ENCODE data around the gene ATP2C2. TPM values are rescaled to one million over a fixed set of nuclear protein-coding genes. Genes with fewer than 3 reads are reported as not detected.

ATP2C2 gene
- total RNA-seq, 1 donor: not detected

DNA sequence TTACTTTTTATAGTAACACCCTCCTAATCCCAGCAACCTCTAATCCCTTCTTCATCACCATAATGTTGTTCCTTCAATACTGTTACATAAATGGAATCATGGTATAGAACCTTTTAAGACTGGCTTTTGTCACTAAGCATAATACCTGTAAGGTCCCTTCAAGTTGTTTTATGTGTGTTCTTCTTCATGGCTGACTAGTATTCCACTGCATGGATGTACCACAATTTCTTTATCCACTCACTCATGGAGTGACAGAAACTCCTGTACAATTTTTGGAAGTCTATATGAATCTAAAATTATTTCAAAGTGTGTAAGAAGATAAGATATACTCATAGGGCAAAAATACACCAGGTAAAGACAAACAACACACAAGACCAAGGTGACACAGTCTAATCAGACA is 99.4 kb downstream of the ATP2C2 start:
- Histone ChIP-seq H3K4me3 (ENCODE audit: insufficient read depth, low read length) (no peak overlapping the region), H2AFZ (ENCODE audit: low read length) (no peak overlapping the region), H3K27me3 (ENCODE audit: insufficient read depth, low read length) (no peaks in the 10 kb centered on the region), H4K20me1 (ENCODE audit: insufficient read depth, low read length) (peaks cover 10% of the 10 kb centered on the region), H3K36me3 (ENCODE audit: insufficient read depth, low read length) (peaks cover 31% of the 10 kb centered on the region), H3K4me2 (ENCODE audit: insufficient read depth, low read length) (no peak overlapping the region), H3K27ac (ENCODE audit: low read depth, low read length) (no peak overlapping the region), H3K9me3 (ENCODE audit: low read depth, low read length) (no peaks in the 10 kb centered on the region), H3K79me2 (ENCODE audit: insufficient read depth, low read length) (peaks cover 17% of the 10 kb centered on the region), H3K4me1 (ENCODE audit: insufficient read depth, low read length) (no peaks in the 10 kb centered on the region)
- TF ChIP-seq, protein P1, sequence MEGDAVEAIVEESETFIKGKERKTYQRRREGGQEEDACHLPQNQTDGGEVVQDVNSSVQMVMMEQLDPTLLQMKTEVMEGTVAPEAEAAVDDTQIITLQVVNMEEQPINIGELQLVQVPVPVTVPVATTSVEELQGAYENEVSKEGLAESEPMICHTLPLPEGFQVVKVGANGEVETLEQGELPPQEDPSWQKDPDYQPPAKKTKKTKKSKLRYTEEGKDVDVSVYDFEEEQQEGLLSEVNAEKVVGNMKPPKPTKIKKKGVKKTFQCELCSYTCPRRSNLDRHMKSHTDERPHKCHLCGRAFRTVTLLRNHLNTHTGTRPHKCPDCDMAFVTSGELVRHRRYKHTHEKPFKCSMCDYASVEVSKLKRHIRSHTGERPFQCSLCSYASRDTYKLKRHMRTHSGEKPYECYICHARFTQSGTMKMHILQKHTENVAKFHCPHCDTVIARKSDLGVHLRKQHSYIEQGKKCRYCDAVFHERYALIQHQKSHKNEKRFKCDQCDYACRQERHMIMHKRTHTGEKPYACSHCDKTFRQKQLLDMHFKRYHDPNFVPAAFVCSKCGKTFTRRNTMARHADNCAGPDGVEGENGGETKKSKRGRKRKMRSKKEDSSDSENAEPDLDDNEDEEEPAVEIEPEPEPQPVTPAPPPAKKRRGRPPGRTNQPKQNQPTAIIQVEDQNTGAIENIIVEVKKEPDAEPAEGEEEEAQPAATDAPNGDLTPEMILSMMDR (IDR thresholded peaks at IDR 0.05; ENCODE audit: extremely low read depth, low read depth, low read length): no peak
- DNase-seq (ENCODE audit: insufficient read length, low spot score, missing footprints): no peak

DNA sequence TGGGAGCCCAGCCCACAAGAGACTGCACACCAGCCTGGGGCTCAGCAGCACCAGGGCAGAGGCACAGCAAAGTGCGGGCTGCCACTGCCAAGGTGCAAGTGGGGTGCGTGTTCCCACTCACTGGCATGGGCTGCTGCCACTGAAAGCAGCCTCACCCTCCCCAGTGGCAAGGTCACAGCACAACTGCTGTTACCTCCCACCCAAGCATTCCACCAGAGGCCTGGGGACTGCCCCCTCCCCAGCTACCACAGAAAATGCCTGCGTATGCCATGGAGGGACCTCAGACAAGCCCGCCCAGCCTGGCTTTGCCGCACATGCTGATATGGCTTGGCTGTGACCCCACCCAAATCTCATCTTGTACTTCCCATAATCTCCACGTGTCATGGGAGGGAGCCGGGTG is 103.0 kb downstream of the ATP2C2 start:
- TF ChIP-seq, protein P1 (IDR thresholded peaks at IDR 0.05; ENCODE audit: extremely low read depth, low read depth, low read length): no peak
- H3K79me2 ChIP-seq (ENCODE audit: insufficient read depth, low read length): peaks cover 33% of the 10 kb centered on the region

DNA sequence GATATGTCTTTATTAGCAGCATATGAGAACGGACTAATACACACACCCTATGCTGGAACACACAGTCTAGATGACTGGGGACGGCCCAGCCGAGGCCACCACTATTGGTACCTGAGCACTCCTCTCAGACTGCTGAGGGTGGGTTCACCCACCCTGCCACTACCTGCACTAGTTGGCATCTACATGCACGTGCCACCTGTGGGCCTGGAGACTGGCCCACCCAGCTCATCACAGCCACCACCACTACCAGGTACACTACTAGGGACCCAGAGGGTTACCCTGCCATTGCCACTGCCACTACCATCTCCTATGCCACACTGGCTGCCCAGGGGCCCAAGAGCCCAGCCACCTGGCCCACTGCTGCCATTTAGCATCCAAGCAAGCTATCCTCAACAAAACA is 103.6 kb downstream of the ATP2C2 start:
- peaks cover 33% of the 10 kb centered on the region for H3K79me2 ChIP-seq (ENCODE audit: insufficient read depth, low read length)

More for the DNA sequence above, 103.0 kb downstream of the ATP2C2 start:
- H3K9me3 ChIP-seq (ENCODE audit: low read depth, low read length): no peaks in the 10 kb centered on the region
- H4K20me1 ChIP-seq (ENCODE audit: insufficient read depth, low read length): no peaks in the 10 kb centered on the region
- H3K27me3 ChIP-seq (ENCODE audit: insufficient read depth, low read length): no peaks in the 10 kb centered on the region
- H3K4me1 ChIP-seq (ENCODE audit: insufficient read depth, low read length): no peaks in the 10 kb centered on the region
- DNase-seq (ENCODE audit: insufficient read length, low spot score, missing footprints): no peak
- H3K4me2 ChIP-seq (ENCODE audit: insufficient read depth, low read length): no peak overlapping the region
- H3K36me3 ChIP-seq (ENCODE audit: insufficient read depth, low read length): peaks cover 23% of the 10 kb centered on the region
- H2AFZ ChIP-seq (ENCODE audit: low read length): no peak overlapping the region
- no peak overlapping the region for H3K4me3 ChIP-seq (ENCODE audit: insufficient read depth, low read length)
- H3K27ac ChIP-seq (ENCODE audit: low read depth, low read length): no peak overlapping the region

DNA sequence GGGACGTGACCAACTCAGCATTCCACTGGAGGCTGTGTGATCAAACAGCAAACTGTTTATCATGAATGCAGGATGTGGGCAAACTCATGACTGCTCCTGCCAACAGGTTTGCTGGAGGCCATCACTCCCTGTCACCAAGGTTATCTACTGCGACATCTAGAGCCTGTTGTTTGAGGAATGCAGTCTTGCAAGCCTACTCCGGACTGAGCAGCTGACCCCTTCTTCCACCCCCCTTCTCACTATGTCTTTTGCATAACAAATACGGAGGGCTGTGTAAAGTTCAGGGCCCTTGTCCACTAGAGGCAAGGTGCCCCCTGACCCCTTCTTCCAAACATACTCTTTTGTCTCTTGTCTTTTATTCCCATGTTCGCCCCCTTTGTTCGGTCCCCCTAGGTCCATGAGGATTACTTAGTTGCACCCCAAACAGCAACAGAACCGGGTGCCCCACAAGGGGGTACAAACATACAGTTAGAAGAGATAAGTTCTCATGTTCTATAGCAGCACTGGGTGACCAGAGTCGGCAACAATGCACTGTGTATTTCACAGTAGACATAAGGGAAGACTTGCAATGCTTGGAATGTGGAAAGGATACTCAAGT is 107.4 kb downstream of the ATP2C2 start:
- H3K36me3 ChIP-seq (ENCODE audit: insufficient read depth, low read length): peaks cover 25% of the 10 kb centered on the region
- peaks cover 17% of the 10 kb centered on the region for H3K4me1 ChIP-seq (ENCODE audit: insufficient read depth, low read length)
- H3K27ac ChIP-seq (ENCODE audit: low read depth, low read length): no peak overlapping the region
- H4K20me1 ChIP-seq (ENCODE audit: insufficient read depth, low read length): peaks cover 18% of the 10 kb centered on the region
- no peaks in the 10 kb centered on the region for H3K27me3 ChIP-seq (ENCODE audit: insufficient read depth, low read length)
- peaks cover 30% of the 10 kb centered on the region for H3K79me2 ChIP-seq (ENCODE audit: insufficient read depth, low read length)
- H3K4me3 ChIP-seq (ENCODE audit: insufficient read depth, low read length): no peak overlapping the region
- no peak overlapping the region for H2AFZ ChIP-seq (ENCODE audit: low read length)
- no peak for DNase-seq (ENCODE audit: insufficient read length, low spot score, missing footprints)
- TF ChIP-seq, protein P1 (IDR thresholded peaks at IDR 0.05; ENCODE audit: extremely low read depth, low read depth, low read length): no peak
- H3K4me2 ChIP-seq (ENCODE audit: insufficient read depth, low read length): no peak overlapping the region
- no peaks in the 10 kb centered on the region for H3K9me3 ChIP-seq (ENCODE audit: low read depth, low read length)

More for the DNA sequence above, 103.6 kb downstream of the ATP2C2 start:
- TF ChIP-seq, protein P1 (IDR thresholded peaks at IDR 0.05; ENCODE audit: extremely low read depth, low read depth, low read length): no peak
- no peak for DNase-seq (ENCODE audit: insufficient read length, low spot score, missing footprints)
- Histone ChIP-seq H3K4me1 (ENCODE audit: insufficient read depth, low read length) (no peaks in the 10 kb centered on the region), H3K4me2 (ENCODE audit: insufficient read depth, low read length) (no peak overlapping the region), H3K4me3 (ENCODE audit: insufficient read depth, low read length) (no peak overlapping the region), H4K20me1 (ENCODE audit: insufficient read depth, low read length) (no peaks in the 10 kb centered on the region), H3K9me3 (ENCODE audit: low read depth, low read length) (no peaks in the 10 kb centered on the region), H3K36me3 (ENCODE audit: insufficient read depth, low read length) (peaks cover 22% of the 10 kb centered on the region), H3K27me3 (ENCODE audit: insufficient read depth, low read length) (no peaks in the 10 kb centered on the region), H2AFZ (ENCODE audit: low read length) (no peak overlapping the region), H3K27ac (ENCODE audit: low read depth, low read length) (no peak overlapping the region)

All from osteoblast (primary cell).